Measurements from ENCODE around the gene TUFM. TPM values are rescaled to one million over a fixed set of nuclear protein-coding genes. Genes with fewer than 3 reads are reported as not detected.
"Not testable (repeated sequence)": the region's sequence is repeated elsewhere in the genome, so short reads cannot be mapped to it uniquely, and the experiment has no call there.

TUFM gene
- total RNA-seq, 1 donor from 2014 or later = 180 TPM

- DNase-seq (ENCODE audit: low read depth, low spot score) = no peak
These were observed 29.2 kb upstream of the TUFM start for GRCh38 chr16:28875134-28876018.

- DNase-seq (ENCODE audit: low read depth, low spot score) = no peak
These were observed 28.3 kb upstream of the TUFM start for GRCh38 chr16:28874406-28874805.

- DNase-seq (ENCODE audit: low read depth, low spot score) = no peak
These were observed 27.5 kb upstream of the TUFM start for GRCh38 chr16:28873543-28874201.

- no peak for DNase-seq (ENCODE audit: low read depth, low spot score)
These were observed 26.8 kb upstream of the TUFM start for GRCh38 chr16:28872952-28873351.

GRCh38 chr16:28869201-28869600, 23.1 kb upstream of the TUFM start:
- no peak for DNase-seq (ENCODE audit: low read depth, low spot score)

GRCh38 chr16:28867646-28868045, 21.5 kb upstream of the TUFM start:
- not testable (repeated sequence) for DNase-seq (ENCODE audit: low read depth, low spot score)

- no peak for DNase-seq (ENCODE audit: low read depth, low spot score)
These were observed 21.1 kb upstream of the TUFM start for GRCh38 chr16:28867241-28867640.

- no peak for DNase-seq (ENCODE audit: low read depth, low spot score)
These were observed 20.3 kb upstream of the TUFM start for GRCh38 chr16:28866454-28866804.

- no peak for DNase-seq (ENCODE audit: low read depth, low spot score)
These were observed 19.7 kb upstream of the TUFM start for GRCh38 chr16:28865722-28866453.

- DNase-seq (ENCODE audit: low read depth, low spot score) = no peak
These were observed 19.0 kb upstream of the TUFM start for GRCh38 chr16:28865001-28865688.

GRCh38 chr16:28863929-28864793, 18.0 kb upstream of the TUFM start:
- DNase-seq (ENCODE audit: low read depth, low spot score) = no peak

GRCh38 chr16:28859326-28859725, 13.2 kb upstream of the TUFM start:
- no peak for DNase-seq (ENCODE audit: low read depth, low spot score)

GRCh38 chr16:28858421-28858820, 12.3 kb upstream of the TUFM start:
- DNase-seq (ENCODE audit: low read depth, low spot score) = no peak

GRCh38 chr16:28846933-28847273, 755 bp upstream of the TUFM start:
- DNase-seq (ENCODE audit: low read depth, low spot score) = no peak

GRCh38 chr16:28845761-28846079, 428 bp downstream of the TUFM start:
- DNase-seq (ENCODE audit: low read depth, low spot score) = no peak

GRCh38 chr16:28845293-28845692, 855 bp downstream of the TUFM start:
- DNase-seq (ENCODE audit: low read depth, low spot score) = no peak

- DNase-seq (ENCODE audit: low read depth, low spot score) = no peak
These were observed 1.8 kb downstream of the TUFM start for GRCh38 chr16:28844226-28844885.

- no peak for DNase-seq (ENCODE audit: low read depth, low spot score)
These were observed 2.4 kb downstream of the TUFM start for GRCh38 chr16:28843766-28844165.

GRCh38 chr16:28842696-28843095, 3.5 kb downstream of the TUFM start:
- no peak for DNase-seq (ENCODE audit: low read depth, low spot score)

- DNase-seq (ENCODE audit: low read depth, low spot score) = no peak
These were observed 6.2 kb downstream of the TUFM start for GRCh38 chr16:28839899-28840298.
